Right lobe of liver (tissue), 4 donors: Measurements from ENCODE around the gene ZNF429.

Experiments used
- CTCF ChIP-seq, 4 donors: fragments of 200-600 bp in 3 of 4; fragments of 450-650 bp in 1 of 4; IDR thresholded peaks; one replicate each; pipeline versions ENCODE4 v1.5.1 to v1.8.0; 2016 to 2022; ENCODE audit warnings: antibody characterized with exemption in 4 of 4, mild to moderate bottlenecking in 2 of 4
- POLR2A ChIP-seq: fragments of 450-650 bp; IDR thresholded peaks from one replicate; pipeline ENCODE4 v1.6.1; 2017; ENCODE audit warnings: antibody characterized with exemption, mild to moderate bottlenecking
- donor health status: DM: no; HTN: no; CAD: no.
- donor health status: DM: no; HTN: no; CAD: no.
- donor health status: DM: no; HTN: yes; CAD: no.

GRCh38 chr19:21584537-21584936 is 79.1 kb downstream of the ZNF429 start:
- no peak for TF ChIP-seq POLR2A
- TF ChIP-seq CTCF (IDR thresholded peaks at IDR 0.05), result no peak
